Measurements from ENCODE around the gene ARMC5.

The ARMC5 gene

GRCh38 chr16:31513884-31514283 lies 54.6 kb downstream of the ARMC5 start:
- H3K4me2 ChIP-seq (ENCODE audit: low read depth, low read length), result no peak overlapping the region
- no peak overlapping the region for H3K27ac ChIP-seq (ENCODE audit: low read length)
- H3K27me3 ChIP-seq (replicated peaks; ENCODE audit: insufficient read depth, low read length), result no peaks in the 10 kb centered on the region
- H4K20me1 ChIP-seq (ENCODE audit: insufficient read depth, low read length), result no peaks in the 10 kb centered on the region
- H3K9me3 ChIP-seq (replicated peaks; ENCODE audit: insufficient read depth, low read length), result no peaks in the 10 kb centered on the region
- H3F3A ChIP-seq (ENCODE audit: insufficient read depth, low read length), result no peaks in the 10 kb centered on the region
- no peaks in the 10 kb centered on the region for H3K79me2 ChIP-seq (ENCODE audit: low read length)
- no peak for DNase-seq
- peaks cover 3% of the 10 kb centered on the region; the same call in 1 of the 2 replicates for H3K4me1 ChIP-seq (ENCODE audit: low read length)
- TF ChIP-seq EZH2 (optimal IDR thresholded peaks at IDR 0.05; ENCODE audit: low read depth, low read length), result no peak
- TF ChIP-seq, protein P1, sequence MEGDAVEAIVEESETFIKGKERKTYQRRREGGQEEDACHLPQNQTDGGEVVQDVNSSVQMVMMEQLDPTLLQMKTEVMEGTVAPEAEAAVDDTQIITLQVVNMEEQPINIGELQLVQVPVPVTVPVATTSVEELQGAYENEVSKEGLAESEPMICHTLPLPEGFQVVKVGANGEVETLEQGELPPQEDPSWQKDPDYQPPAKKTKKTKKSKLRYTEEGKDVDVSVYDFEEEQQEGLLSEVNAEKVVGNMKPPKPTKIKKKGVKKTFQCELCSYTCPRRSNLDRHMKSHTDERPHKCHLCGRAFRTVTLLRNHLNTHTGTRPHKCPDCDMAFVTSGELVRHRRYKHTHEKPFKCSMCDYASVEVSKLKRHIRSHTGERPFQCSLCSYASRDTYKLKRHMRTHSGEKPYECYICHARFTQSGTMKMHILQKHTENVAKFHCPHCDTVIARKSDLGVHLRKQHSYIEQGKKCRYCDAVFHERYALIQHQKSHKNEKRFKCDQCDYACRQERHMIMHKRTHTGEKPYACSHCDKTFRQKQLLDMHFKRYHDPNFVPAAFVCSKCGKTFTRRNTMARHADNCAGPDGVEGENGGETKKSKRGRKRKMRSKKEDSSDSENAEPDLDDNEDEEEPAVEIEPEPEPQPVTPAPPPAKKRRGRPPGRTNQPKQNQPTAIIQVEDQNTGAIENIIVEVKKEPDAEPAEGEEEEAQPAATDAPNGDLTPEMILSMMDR (IDR thresholded peaks at IDR 0.05; ENCODE audit: low read length), result no peak
- no peak for TF ChIP-seq EZH2phosphoT487 (IDR thresholded peaks at IDR 0.05; ENCODE audit: low read length)
- H3K36me3 ChIP-seq (replicated peaks; ENCODE audit: insufficient read depth, low read length), result no peaks in the 10 kb centered on the region
- no peak overlapping the region for H2AFZ ChIP-seq (ENCODE audit: low read length)
- no peak overlapping the region for H3K4me3 ChIP-seq (ENCODE audit: low read length)
- H3K9me2 ChIP-seq (replicated peaks; ENCODE audit: insufficient read depth, low read length), result no peaks in the 10 kb centered on the region
- no peak overlapping the region for H3K9ac ChIP-seq (ENCODE audit: low read length)
